22Rv1 (cell line): ENCODE results near the gene UBASH3A.

Source experiments
- CTCF ChIP-seq: fragments of 450-650 bp; IDR thresholded peaks from 2 replicates; pipeline ENCODE4 v1.5.1; 2017; ENCODE audit warnings: mild to moderate bottlenecking
- ZFX ChIP-seq: fragments of 450-650 bp; IDR thresholded peaks from 2 replicates; pipeline ENCODE4 v1.6.1; 2017; ENCODE audit warnings: antibody characterized with exemption, borderline replicate concordance

GRCh38 chr21:42455196-42455595, 51.5 kb downstream of the UBASH3A start:
- no peak for TF ChIP-seq CTCF
- no peak for TF ChIP-seq ZFX
